Stomach (tissue), 9 donors: ENCODE results near the gene C1QB. TPM values are rescaled to one million over a fixed set of nuclear protein-coding genes. Genes with fewer than 3 reads are reported as not detected.
A peak's percentile ranks its signal among the peaks of the same experiment; 100 is the strongest.

Experiments
- DNase-seq, 2 donors: peaks; one replicate each; pipeline versions ENCODE4 v3.0.0 to v3.0.0-alpha.2; 2013 to 2019
- H3K27ac ChIP-seq, 5 donors: fragments of 200-600 bp in 4 of 5; sonication (generic) in 4 of 5; one replicate each; pipeline ENCODE4 v1.5.1; 2013 to 2019; ENCODE audit warnings: mild to moderate bottlenecking in 1 of 5, moderate library complexity in 1 of 5
- H3K27me3 ChIP-seq, 3 donors: fragments of 200-600 bp; sonication (generic); one replicate each; pipeline ENCODE4 v1.5.1; 2017 to 2019; ENCODE audit warnings: mixed run types in 1 of 3
- H3K36me3 ChIP-seq, 4 donors: fragments of 200-600 bp; sonication (generic); 1 replicate in 3 of 4; 2 replicates in 1 of 4; pipeline ENCODE4 v1.5.1; 2016 to 2019
- H3K4me1 ChIP-seq, 4 donors: fragments of 200-600 bp; sonication (generic); one replicate each; pipeline ENCODE4 v1.5.1; 2016 to 2019
- H3K4me3 ChIP-seq, 4 donors: fragments of 200-600 bp; sonication (generic) in 3 of 4; one replicate each; pipeline ENCODE4 v1.5.1; 2016 to 2019; ENCODE audit warnings: mild to moderate bottlenecking in 1 of 4
- H3K9me3 ChIP-seq, 4 donors: fragments of 200-600 bp; sonication (generic); one replicate each; pipeline ENCODE4 v1.5.1; 2016 to 2019
- EP300 ChIP-seq: sonication (generic); formaldehyde crosslinking; IDR thresholded peaks from one replicate; pipeline ENCODE4 v1.6.1; 2017; ENCODE audit warnings: antibody characterized with exemption
- POLR2A ChIP-seq, 4 donors: fragments of 450-650 bp; IDR thresholded peaks; one replicate each; pipeline ENCODE4 v1.6.1; 2016; ENCODE audit warnings: antibody characterized with exemption in 4 of 4, control low read depth in 2 of 4, mild to moderate bottlenecking in 1 of 4, moderate library complexity in 1 of 4
- POLR2AphosphoS5 ChIP-seq, 3 donors: sonication (generic); formaldehyde crosslinking; IDR thresholded peaks; one replicate each; pipeline ENCODE4 v1.6.1; 2016; ENCODE audit warnings: antibody characterized with exemption in 3 of 3
- WGBS, 5 donors: extraction: QIAGEN DNeasy Blood & Tissue Kit in 3 of 5; methylation state at CpG; one replicate each; pipeline versions ENCODE4 v1.1.5 to v1.1.7; 2013 to 2018; 5-methylcytosine and 5-hydroxymethylcytosine counted together
- intact Hi-C: fragments of 100-400 bp; cut with DNase I; formaldehyde crosslinking; loops from one replicate; pipeline ENCODE4 v1.15.1; 2023; ENCODE audit warnings: low total_unique reads
- polyA plus RNA-seq, 3 donors: library from polyadenylated mRNA; stranded (reverse); fragments of 200-250 nt; gene quantifications; one replicate each; pipeline ENCODE4 v1.2.3, GENCODE V29; 2013
- total RNA-seq, 5 donors: library from RNA; depleted of rRNA; stranded (reverse); fragments of >200 nt; gene quantifications; one replicate each; pipeline versions ENCODE4 v1.1.0 to v1.2.3, GENCODE V29; 2014 to 2016
- TF ChIP-seq, protein P1 (sequence below), 7 experiments: fragments of 450-650 bp in 4 of 7; fragments of 200-600 bp in 3 of 7; sonication (generic) in 3 of 7; IDR thresholded peaks; one replicate each; pipeline ENCODE4 v1.5.1; 2016 to 2019; ENCODE audit warnings: antibody characterized with exemption in 7 of 7, control low read depth in 2 of 7, mild to moderate bottlenecking in 1 of 7
- donor health status: healthy with polysubstance abuse.
- donor health status: Bipolar disorder and iron deficiency.
- donor health status: healthy.

The C1QB gene
- total and polyA plus RNA-seq, 8 donors = 49.8 to 223 (median 81.2) TPM

DNA sequence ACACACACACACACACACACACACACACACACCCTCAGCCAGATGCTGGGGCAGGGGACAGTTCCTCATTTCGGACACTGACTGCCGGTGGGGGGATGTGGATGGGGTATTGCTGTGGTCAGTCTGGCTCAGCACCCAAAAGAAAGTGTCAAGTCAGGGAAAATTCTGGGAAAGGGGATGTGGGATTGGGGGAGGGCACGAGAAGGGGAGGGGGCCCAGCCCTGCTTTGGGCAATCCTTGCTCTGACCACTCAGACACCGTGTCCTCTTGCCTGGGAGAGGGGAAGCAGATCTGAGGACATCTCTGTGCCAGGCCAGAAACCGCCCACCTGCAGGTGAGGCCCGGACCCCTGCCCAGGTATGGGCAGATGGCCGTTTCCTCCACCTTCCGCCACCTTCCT lies 9.7 kb upstream of the C1QB start, which contains the start of gene C1QC:
Gene C1QC, plus strand, starts transcription at position 253 of the 400 bp plus-strand sequence. CDS start 391 bp downstream, outside the sequence.
- Histone ChIP-seq H3K36me3 (no peaks in the 10 kb centered on the region), H3K27me3 (peaks cover 0 to 55% (median 0%) of the 10 kb centered on the region in 3 donors), H3K9me3 (no peaks in the 10 kb centered on the region), H3K4me1 (peaks cover 0 to 10% (median 7%) of the 10 kb centered on the region in 4 donors), H3K4me3 (peak within 1 kb of the TSS; percentile 8 to 31 (median 21)), H3K27ac (peak within 1 kb of the TSS in 3 of 5 donors; percentile 29 to 50 (median 34))
- no peak for DNase-seq
- TF ChIP-seq POLR2A (IDR thresholded peaks at IDR 0.05) (no peak), POLR2AphosphoS5 (IDR thresholded peaks at IDR 0.05) (no peak), EP300 (no peak)
- TF ChIP-seq, protein P1, sequence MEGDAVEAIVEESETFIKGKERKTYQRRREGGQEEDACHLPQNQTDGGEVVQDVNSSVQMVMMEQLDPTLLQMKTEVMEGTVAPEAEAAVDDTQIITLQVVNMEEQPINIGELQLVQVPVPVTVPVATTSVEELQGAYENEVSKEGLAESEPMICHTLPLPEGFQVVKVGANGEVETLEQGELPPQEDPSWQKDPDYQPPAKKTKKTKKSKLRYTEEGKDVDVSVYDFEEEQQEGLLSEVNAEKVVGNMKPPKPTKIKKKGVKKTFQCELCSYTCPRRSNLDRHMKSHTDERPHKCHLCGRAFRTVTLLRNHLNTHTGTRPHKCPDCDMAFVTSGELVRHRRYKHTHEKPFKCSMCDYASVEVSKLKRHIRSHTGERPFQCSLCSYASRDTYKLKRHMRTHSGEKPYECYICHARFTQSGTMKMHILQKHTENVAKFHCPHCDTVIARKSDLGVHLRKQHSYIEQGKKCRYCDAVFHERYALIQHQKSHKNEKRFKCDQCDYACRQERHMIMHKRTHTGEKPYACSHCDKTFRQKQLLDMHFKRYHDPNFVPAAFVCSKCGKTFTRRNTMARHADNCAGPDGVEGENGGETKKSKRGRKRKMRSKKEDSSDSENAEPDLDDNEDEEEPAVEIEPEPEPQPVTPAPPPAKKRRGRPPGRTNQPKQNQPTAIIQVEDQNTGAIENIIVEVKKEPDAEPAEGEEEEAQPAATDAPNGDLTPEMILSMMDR (IDR thresholded peaks at IDR 0.05) = no peak
- WGBS, 5 donors = 66 to 77% (median 70%) methylated on average over 6 to 8 of the region's 8 CpGs
- intact Hi-C loops = no loop called here

DNA sequence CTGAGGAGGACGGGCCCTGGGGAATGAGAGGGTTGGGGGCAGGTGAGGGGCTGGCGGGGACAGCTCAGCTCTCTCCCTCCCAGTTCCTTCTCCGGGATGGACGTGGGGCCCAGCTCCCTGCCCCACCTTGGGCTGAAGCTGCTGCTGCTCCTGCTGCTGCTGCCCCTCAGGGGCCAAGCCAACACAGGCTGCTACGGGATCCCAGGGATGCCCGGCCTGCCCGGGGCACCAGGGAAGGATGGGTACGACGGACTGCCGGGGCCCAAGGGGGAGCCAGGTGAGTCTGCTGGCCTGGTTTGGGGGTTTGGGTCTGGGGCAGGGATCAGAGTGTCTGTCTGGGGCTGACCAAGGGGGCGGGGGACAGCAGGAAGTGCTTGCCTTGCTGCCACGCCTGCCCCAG lies 9.1 kb upstream of the C1QB start:
- WGBS, 5 donors = 62 to 79% (median 69%) methylated on average over 5 to 12 of the region's 12 CpGs
- peaks cover 0 to 10% (median 7%) of the 10 kb centered on the region in 4 donors for H3K4me1 ChIP-seq
- no peaks in the 10 kb centered on the region for H3K9me3 ChIP-seq
- DNase-seq = no peak
- intact Hi-C loops = no loop called here
- TF ChIP-seq POLR2AphosphoS5 (IDR thresholded peaks at IDR 0.05) = no peak
- TF ChIP-seq POLR2A (IDR thresholded peaks at IDR 0.05) = no peak
- no peak for TF ChIP-seq EP300
- TF ChIP-seq, protein P1 (IDR thresholded peaks at IDR 0.05) = no peak
- H3K4me3 ChIP-seq = peak overlapping the region; percentile 8 to 31 (median 21)
- H3K36me3 ChIP-seq = no peaks in the 10 kb centered on the region
- peak overlapping the region in 3 of 5 donors; percentile 29 to 50 (median 34) for H3K27ac ChIP-seq
- H3K27me3 ChIP-seq = peaks cover 0 to 49% (median 0%) of the 10 kb centered on the region in 3 donors

DNA sequence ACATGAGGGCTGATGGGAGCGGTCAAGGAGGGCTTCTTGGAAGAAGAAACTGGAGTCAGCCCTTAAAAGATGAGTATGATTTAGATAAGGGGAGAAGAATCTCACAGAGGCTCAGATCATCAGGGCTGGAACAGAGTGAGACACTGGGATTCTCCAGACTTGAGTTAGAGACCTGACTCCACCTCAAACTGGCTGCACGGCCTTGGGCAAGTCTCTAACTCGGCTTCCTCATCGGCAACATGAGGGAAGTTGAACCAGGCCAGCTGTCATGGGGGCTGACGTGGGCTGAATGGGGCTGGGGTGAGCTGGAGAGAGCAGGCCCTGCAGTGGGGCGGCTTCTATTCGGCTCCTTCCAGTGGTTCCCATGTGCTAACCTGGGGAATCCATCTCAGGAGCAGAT lies 7.1 kb upstream of the C1QB start:
- DNase-seq = no peak
- H3K9me3 ChIP-seq = no peaks in the 10 kb centered on the region
- TF ChIP-seq POLR2AphosphoS5 (IDR thresholded peaks at IDR 0.05) = no peak
- H3K4me3 ChIP-seq = peak overlapping the region in 1 of 4 donors; percentile 4
- intact Hi-C loops = no loop called here
- WGBS, 5 donors = 53 to 85% (median 72%) methylated on average over 7 of the region's 7 CpGs
- H3K27ac ChIP-seq = no peak overlapping the region
- peaks cover 0 to 42% (median 0%) of the 10 kb centered on the region in 3 donors for H3K27me3 ChIP-seq
- peaks cover 0 to 10% (median 7%) of the 10 kb centered on the region in 4 donors for H3K4me1 ChIP-seq
- H3K36me3 ChIP-seq = no peaks in the 10 kb centered on the region

DNA sequence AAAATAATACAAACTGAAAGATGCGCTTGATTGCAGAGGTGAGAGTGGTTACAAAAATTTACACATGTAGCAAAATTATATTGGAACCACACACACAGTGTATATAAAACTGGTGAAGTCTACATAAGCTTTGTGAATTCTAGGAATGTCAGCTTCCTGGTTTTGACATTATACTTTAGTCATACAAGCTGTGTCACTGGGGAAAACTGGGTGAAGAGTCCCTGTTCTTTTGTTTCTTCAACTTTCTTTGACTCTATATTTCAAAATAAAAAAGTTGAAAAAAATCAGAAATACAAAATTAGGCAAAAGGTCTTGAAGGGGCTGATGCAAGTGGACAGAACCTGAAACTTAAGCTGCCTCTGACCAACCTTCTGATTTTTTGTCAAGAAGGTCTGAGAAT lies 6.7 kb upstream of the C1QB start:
- peak overlapping the region in 1 of 4 donors; percentile 4 for H3K4me3 ChIP-seq
- no peak for DNase-seq
- TF ChIP-seq POLR2A (IDR thresholded peaks at IDR 0.05) = no peak
- TF ChIP-seq, protein P1 (IDR thresholded peaks at IDR 0.05) = no peak
- TF ChIP-seq POLR2AphosphoS5 (IDR thresholded peaks at IDR 0.05) = no peak
- TF ChIP-seq EP300 = no peak
- H3K9me3 ChIP-seq = no peaks in the 10 kb centered on the region
- intact Hi-C loops = no loop called here
- no peaks in the 10 kb centered on the region for H3K36me3 ChIP-seq
- peaks cover 0 to 37% (median 0%) of the 10 kb centered on the region in 3 donors for H3K27me3 ChIP-seq
- 0 to 96% (median 3%) methylated on average over 1 of the region's 1 CpG for WGBS, 5 donors
- no peak overlapping the region for H3K27ac ChIP-seq
- peaks cover 0 to 10% (median 7%) of the 10 kb centered on the region in 4 donors for H3K4me1 ChIP-seq

DNA sequence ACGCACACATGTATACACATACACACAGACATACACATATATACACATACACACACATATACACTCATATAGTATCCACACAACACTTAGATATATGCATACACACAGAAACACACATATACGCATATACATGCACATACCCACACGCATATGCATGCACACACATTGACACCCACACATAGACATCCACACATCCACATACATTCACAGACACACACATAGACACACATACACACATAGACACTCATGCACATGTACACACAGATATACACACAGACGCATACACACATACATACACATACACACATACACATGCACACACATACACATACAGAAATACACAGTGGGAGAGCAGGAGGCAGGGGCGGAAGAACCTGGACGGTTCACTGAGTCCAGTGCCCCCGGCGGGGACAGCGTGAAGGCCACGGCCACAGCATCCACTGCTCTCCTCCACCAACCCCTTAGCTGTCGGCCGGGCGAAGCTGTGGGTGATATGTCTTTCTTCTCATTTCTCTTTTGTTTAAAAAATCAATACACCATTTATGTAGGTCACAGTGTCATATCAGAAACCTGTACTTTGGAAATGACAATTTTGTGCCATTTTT lies 2.8 kb upstream of the C1QB start:
- TF ChIP-seq POLR2AphosphoS5 (IDR thresholded peaks at IDR 0.05) (no peak), EP300 (no peak), POLR2A (IDR thresholded peaks at IDR 0.05) (no peak)
- TF ChIP-seq, protein P1 (IDR thresholded peaks at IDR 0.05) = no peak
- no peaks in the 10 kb centered on the region for H3K4me1 ChIP-seq
- intact Hi-C loops = no loop called here
- H3K4me3 ChIP-seq = no peak overlapping the region
- WGBS, 5 donors = 87 to 93% (median 88%) methylated on average over 13 of the region's 13 CpGs
- H3K9me3 ChIP-seq = no peaks in the 10 kb centered on the region
- H3K27ac ChIP-seq = no peak overlapping the region
- DNase-seq = no peak
- peaks cover 0 to 33% (median 6%) of the 10 kb centered on the region in 3 donors for H3K27me3 ChIP-seq
- H3K36me3 ChIP-seq = no peaks in the 10 kb centered on the region
